K562 (cell line): ENCODE data around the gene FAM114A2. TPM values are rescaled to one million over a fixed set of nuclear protein-coding genes. Genes with fewer than 3 reads are reported as not detected.

Experiments
- BHLHE40 ChIP-seq: IDR thresholded peaks from 2 replicates; pipeline ENCODE4 v1.6.1; 2011; ENCODE audit warnings: low read length, improper control_type of control experiment
- CREBBP ChIP-seq: IDR thresholded peaks from one replicate; pipeline ENCODE4 v1.6.1; 2012; ENCODE audit warnings: low read depth, mild to moderate bottlenecking, control low read depth, inconsistent platforms, low read length
- ELF4 ChIP-seq: fragments of 450-650 bp; formaldehyde crosslinking; IDR thresholded peaks from 2 replicates; pipeline ENCODE4 v1.4.0; 2022; ENCODE audit warnings: missing genetic modification characterization
- HDGF ChIP-seq: fragments of 450-650 bp; IDR thresholded peaks from 2 replicates; pipeline ENCODE4 v1.6.1; 2016
- KAT8 ChIP-seq: fragments of 450-650 bp; IDR thresholded peaks from 2 replicates; pipeline ENCODE4 v1.6.1; 2016; ENCODE audit warnings: low read depth, mild to moderate bottlenecking
- KLF6 ChIP-seq: fragments of 250-450 bp; sonication (Bioruptor Pico); IDR thresholded peaks from 2 replicates; pipeline ENCODE4 v1.4.0; 2020; ENCODE audit warnings: mild to moderate bottlenecking, moderate library complexity, borderline replicate concordance
- MBD2 ChIP-seq: sonication (generic); IDR thresholded peaks from 2 replicates; pipeline ENCODE4 v1.6.1; 2016; ENCODE audit warnings: low read depth, borderline replicate concordance
- MTA2 ChIP-seq: fragments of 450-650 bp; IDR thresholded peaks from 2 replicates; pipeline ENCODE4 v1.6.1; 2016; ENCODE audit warnings: low read depth
- PURB ChIP-seq: sonication (generic); formaldehyde crosslinking; IDR thresholded peaks from 2 replicates; pipeline ENCODE4 v1.9.0; 2021; ENCODE audit warnings: low read depth, mild to moderate bottlenecking, missing genetic modification reagents
- RBBP5 ChIP-seq: fragments of 200-600 bp; sonication (generic); IDR thresholded peaks from 2 replicates; pipeline ENCODE4 v1.6.1; 2012; ENCODE audit warnings: borderline replicate concordance, mild to moderate bottlenecking, low read length, control low read depth, inconsistent platforms; ENCODE audit not compliant: insufficient read depth, poor library complexity, severe bottlenecking
- RBFOX2 ChIP-seq: fragments of 200-400 bp; formaldehyde crosslinking; IDR thresholded peaks from 2 replicates; pipeline ENCODE4 v1.6.1; 2017; ENCODE audit warnings: low read depth, mild to moderate bottlenecking, low read length, moderate library complexity
- RBM15 ChIP-seq: fragments of 200-400 bp; formaldehyde crosslinking; IDR thresholded peaks from 2 replicates; pipeline ENCODE4 v1.6.1; 2018; ENCODE audit warnings: mild to moderate bottlenecking, low read length, moderate library complexity; ENCODE audit not compliant: insufficient read depth
- RBM34 ChIP-seq: fragments of 200-400 bp; formaldehyde crosslinking; IDR thresholded peaks from 2 replicates; pipeline ENCODE4 v1.6.1; 2018; ENCODE audit warnings: low read length, borderline replicate concordance; ENCODE audit not compliant: insufficient read depth
- RCOR1 ChIP-seq, 2 experiments: IDR thresholded peaks; 2 replicates each; pipeline ENCODE4 v1.6.1; 2012; ENCODE audit warnings: low read depth in 2 of 2, low read length in 2 of 2, borderline replicate concordance in 1 of 2, improper control_type of control experiment in 1 of 2
- RFX7 ChIP-seq: fragments of 250-450 bp; sonication (Bioruptor Pico); IDR thresholded peaks from 2 replicates; pipeline ENCODE4 v1.5.1; 2021; ENCODE audit warnings: mild to moderate bottlenecking
- SRSF7 ChIP-seq: fragments of 200-400 bp; formaldehyde crosslinking; optimal IDR thresholded peaks from 2 replicates; pipeline ENCODE3; 2017; ENCODE audit warnings: mild to moderate bottlenecking, low read depth, low read length
- TCF7 ChIP-seq: sonication (generic); IDR thresholded peaks from 2 replicates; pipeline ENCODE4 v1.6.1; 2016; ENCODE audit warnings: antibody characterized with exemption, borderline replicate concordance
- ZNF224 ChIP-seq: sonication (generic); formaldehyde crosslinking; IDR thresholded peaks from 2 replicates; pipeline ENCODE4 v1.8.0; 2022; ENCODE audit warnings: mild to moderate bottlenecking, missing genetic modification reagents
- ZNF23 ChIP-seq: fragments of 250-450 bp; sonication (Bioruptor Pico); IDR thresholded peaks from 2 replicates; pipeline ENCODE4 v1.4.0; 2020; ENCODE audit warnings: mild to moderate bottlenecking
- ZNF408 ChIP-seq: fragments of 250-450 bp; sonication (Bioruptor Pico); IDR thresholded peaks from 2 replicates; pipeline ENCODE4 v1.4.0; 2020; ENCODE audit warnings: low read depth, mild to moderate bottlenecking, moderate library complexity
- polyA plus RNA-seq, 8 experiments: library from polyadenylated mRNA; depleted of rRNA in 4 of 8; stranded (reverse) in 5 of 8; unstranded in 3 of 8; fragments of >200 nt; fragmentation: Nextera tagmentation in 2 of 8; fragmentation: Illumina TruSeq in 1 of 8; extraction: Ambion mirVana in 2 of 8; extraction: Trizol in 1 of 8; gene quantifications; 2 replicates each; pipeline versions ENCODE4 v1.2.1 to v1.2.3, GENCODE V29; 2011 to 2014; ENCODE audit warnings: inconsistent platforms in 1 of 8, missing spikeins in 1 of 8
- total RNA-seq, 7 experiments: library from RNA; depleted of rRNA in 6 of 7; stranded (reverse); fragments of >200 nt in 6 of 7; fragmentation: Illumina TruSeq in 2 of 7; extraction: Trizol in 2 of 7; gene quantifications; 2 replicates each; pipeline versions ENCODE4 v1.2.1 to v1.2.3, GENCODE V29; 2011 to 2021; ENCODE audit warnings: low replicate concordance in 1 of 7
- TF ChIP-seq, protein P1 (sequence below): sonication (generic); formaldehyde crosslinking; IDR thresholded peaks from 2 replicates; pipeline ENCODE4 v1.8.0; 2022; ENCODE audit warnings: missing genetic modification reagents, mild to moderate bottlenecking, moderate library complexity, borderline replicate concordance
- TF ChIP-seq, protein P2 (sequence below): fragments of 250-450 bp; sonication (Bioruptor Pico); IDR thresholded peaks from 2 replicates; pipeline ENCODE4 v1.8.0; 2021; ENCODE audit warnings: moderate library complexity, mild to moderate bottlenecking, inconsistent platforms
- TF ChIP-seq, protein P3 (sequence below): fragments of 250-450 bp; sonication (Bioruptor Pico); IDR thresholded peaks from 2 replicates; pipeline ENCODE4 v1.5.0; 2021
- TF ChIP-seq, protein P4 (sequence below), 2 experiments: fragments of 450-650 bp in 1 of 2; sonication (generic) in 1 of 2; formaldehyde crosslinking in 1 of 2; IDR thresholded peaks in 1 of 2; conservative IDR thresholded peaks in 1 of 2; 2 replicates each; pipeline versions ENCODE4 v1.6.1 to v1.8.1; 2016 to 2023; ENCODE audit warnings: mild to moderate bottlenecking in 2 of 2, moderate library complexity in 2 of 2, inconsistent platforms in 1 of 2, missing genetic modification reagents in 1 of 2

FAM114A2 gene
- total and polyA plus RNA-seq, 9 of the 15 experiments (the other 6 are each of a cell fraction or from before 2014, with no cell fraction given): 14.4 to 28.1 (median 21.2) TPM

DNA sequence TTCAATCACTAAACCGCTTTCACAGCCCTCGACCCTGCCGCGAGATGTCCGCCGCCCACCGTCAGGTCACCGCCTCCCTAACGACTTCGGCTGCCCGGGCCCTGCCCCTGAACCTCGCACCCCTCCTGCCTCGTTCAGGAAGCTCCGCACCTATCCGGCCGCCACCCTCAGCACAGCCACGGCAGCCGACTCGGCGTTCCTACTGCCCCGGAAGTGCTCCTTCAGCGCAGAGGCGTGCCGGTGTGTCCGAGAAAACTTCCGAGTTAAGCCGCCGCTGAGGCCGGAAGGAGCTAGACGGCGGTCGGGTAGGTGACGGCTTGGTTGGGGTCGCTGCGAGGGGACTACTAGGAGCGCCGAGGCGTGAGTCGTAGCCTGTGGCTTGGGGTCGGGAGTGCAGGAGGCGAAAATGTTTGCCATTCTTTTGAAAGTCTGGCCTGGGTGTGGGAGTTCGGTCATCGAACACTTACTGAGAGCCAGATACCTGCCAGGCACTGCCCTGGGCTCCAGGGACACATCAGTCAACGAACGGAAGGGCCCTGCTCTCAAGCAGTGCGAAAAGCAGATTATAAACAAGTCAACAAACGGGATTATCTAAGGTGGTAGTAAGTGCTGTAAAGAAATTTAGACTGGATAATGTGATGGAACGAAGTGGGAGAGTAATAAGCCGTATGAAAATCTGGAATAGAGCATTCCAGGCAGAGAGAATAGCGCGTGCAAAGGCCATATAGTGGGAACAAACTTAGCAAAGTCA, at the start of gene FAM114A2, which contains the start of gene MFAP3 (continued):
- TF ChIP-seq, protein P1, sequence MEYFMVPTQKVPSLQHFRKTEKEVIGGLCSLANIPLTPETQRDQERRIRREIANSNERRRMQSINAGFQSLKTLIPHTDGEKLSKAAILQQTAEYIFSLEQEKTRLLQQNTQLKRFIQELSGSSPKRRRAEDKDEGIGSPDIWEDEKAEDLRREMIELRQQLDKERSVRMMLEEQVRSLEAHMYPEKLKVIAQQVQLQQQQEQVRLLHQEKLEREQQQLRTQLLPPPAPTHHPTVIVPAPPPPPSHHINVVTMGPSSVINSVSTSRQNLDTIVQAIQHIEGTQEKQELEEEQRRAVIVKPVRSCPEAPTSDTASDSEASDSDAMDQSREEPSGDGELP (CRISPR knock-in tag): peak; percentile 87
- TF ChIP-seq ZNF224 (CRISPR knock-in tag): peak; percentile 63; the same call in 1 of the 2 replicates
- no peak for TF ChIP-seq HDGF
- TF ChIP-seq ZNF23 (CRISPR knock-in tag): no peak
- no peak for TF ChIP-seq CREBBP
- peak; percentile 96 for TF ChIP-seq RBBP5
- peak in 1 of 2 experiments; percentile 8; a peak in 1 of 4 replicates for TF ChIP-seq RCOR1 (IDR thresholded peaks at IDR 0.05; ENCODE audit: borderline replicate concordance in 1 of 2, low read depth in 2 of 2, low read length in 2 of 2)
- TF ChIP-seq MBD2: peak; percentile 82; the same call in 1 of the 2 replicates
- no peak for TF ChIP-seq ELF4 (CRISPR knock-in tag)
- TF ChIP-seq, protein P2, sequence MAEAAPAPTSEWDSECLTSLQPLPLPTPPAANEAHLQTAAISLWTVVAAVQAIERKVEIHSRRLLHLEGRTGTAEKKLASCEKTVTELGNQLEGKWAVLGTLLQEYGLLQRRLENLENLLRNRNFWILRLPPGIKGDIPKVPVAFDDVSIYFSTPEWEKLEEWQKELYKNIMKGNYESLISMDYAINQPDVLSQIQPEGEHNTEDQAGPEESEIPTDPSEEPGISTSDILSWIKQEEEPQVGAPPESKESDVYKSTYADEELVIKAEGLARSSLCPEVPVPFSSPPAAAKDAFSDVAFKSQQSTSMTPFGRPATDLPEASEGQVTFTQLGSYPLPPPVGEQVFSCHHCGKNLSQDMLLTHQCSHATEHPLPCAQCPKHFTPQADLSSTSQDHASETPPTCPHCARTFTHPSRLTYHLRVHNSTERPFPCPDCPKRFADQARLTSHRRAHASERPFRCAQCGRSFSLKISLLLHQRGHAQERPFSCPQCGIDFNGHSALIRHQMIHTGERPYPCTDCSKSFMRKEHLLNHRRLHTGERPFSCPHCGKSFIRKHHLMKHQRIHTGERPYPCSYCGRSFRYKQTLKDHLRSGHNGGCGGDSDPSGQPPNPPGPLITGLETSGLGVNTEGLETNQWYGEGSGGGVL (CRISPR knock-in tag): no peak
- TF ChIP-seq TCF7: peak; percentile 66; the same call in 1 of the 2 replicates
- TF ChIP-seq KAT8: peak; percentile 46; the same call in 1 of the 2 replicates
- TF ChIP-seq PURB (CRISPR knock-in tag): no peak
- TF ChIP-seq ZNF408: no peak
- TF ChIP-seq RBM15: no peak
- peak; percentile 92 for TF ChIP-seq BHLHE40
- TF ChIP-seq, protein P3, sequence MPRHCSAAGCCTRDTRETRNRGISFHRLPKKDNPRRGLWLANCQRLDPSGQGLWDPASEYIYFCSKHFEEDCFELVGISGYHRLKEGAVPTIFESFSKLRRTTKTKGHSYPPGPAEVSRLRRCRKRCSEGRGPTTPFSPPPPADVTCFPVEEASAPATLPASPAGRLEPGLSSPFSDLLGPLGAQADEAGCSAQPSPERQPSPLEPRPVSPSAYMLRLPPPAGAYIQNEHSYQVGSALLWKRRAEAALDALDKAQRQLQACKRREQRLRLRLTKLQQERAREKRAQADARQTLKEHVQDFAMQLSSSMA: no peak
- no peak for TF ChIP-seq KLF6
- TF ChIP-seq RBFOX2: peak; percentile 98
- TF ChIP-seq MTA2: peak; percentile 74
- no peak for TF ChIP-seq RBM34
- TF ChIP-seq, protein P4, sequence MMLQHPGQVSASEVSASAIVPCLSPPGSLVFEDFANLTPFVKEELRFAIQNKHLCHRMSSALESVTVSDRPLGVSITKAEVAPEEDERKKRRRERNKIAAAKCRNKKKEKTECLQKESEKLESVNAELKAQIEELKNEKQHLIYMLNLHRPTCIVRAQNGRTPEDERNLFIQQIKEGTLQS (IDR thresholded peaks at IDR 0.05): no peak
- TF ChIP-seq, protein P4 (CRISPR knock-in tag; conservative IDR thresholded peaks at IDR 0.05): no peak; the same call in 1 of the 2 replicates
- no peak for TF ChIP-seq RFX7
- TF ChIP-seq SRSF7: no peak
